K562 (cell line): ENCODE measurements around the gene CDC14B. TPM values are rescaled to one million over a fixed set of nuclear protein-coding genes. Genes with fewer than 3 reads are reported as not detected.
A peak's percentile ranks its signal among the peaks of the same experiment; 100 is the strongest.

ENCODE experiments used
- BMI1 ChIP-seq: fragments of 150-350 bp; IDR thresholded peaks from 2 replicates; pipeline ENCODE4 v1.6.1; 2014; ENCODE audit warnings: low read length
- CTBP1 ChIP-seq: fragments of 450-650 bp; IDR thresholded peaks from 2 replicates; pipeline ENCODE4 v1.6.1; 2016; ENCODE audit warnings: borderline replicate concordance
- FIP1L1 ChIP-seq: fragments of 200-400 bp; formaldehyde crosslinking; IDR thresholded peaks from 2 replicates; pipeline ENCODE4 v1.6.1; 2018; ENCODE audit warnings: mild to moderate bottlenecking, low read depth, low read length; ENCODE audit not compliant: poor library complexity, severe bottlenecking
- HNRNPL ChIP-seq: fragments of 200-400 bp; formaldehyde crosslinking; IDR thresholded peaks from 2 replicates; pipeline ENCODE4 v1.6.1; 2017; ENCODE audit warnings: low read depth, mild to moderate bottlenecking, low read length
- ID3 ChIP-seq, 2 experiments: fragments of 250-450 bp in 1 of 2; fragments of 450-650 bp in 1 of 2; sonication (Bioruptor Pico) in 1 of 2; IDR thresholded peaks; 2 replicates each; pipeline versions ENCODE4 v1.6.1 to v1.8.0; 2016 to 2021; ENCODE audit warnings: mild to moderate bottlenecking in 2 of 2, moderate library complexity in 2 of 2, missing compliant biosample characterization in 1 of 2, missing genetic modification characterization in 1 of 2
- MXI1 ChIP-seq: IDR thresholded peaks from 2 replicates; pipeline ENCODE4 v1.6.1; 2011; ENCODE audit warnings: low read depth, mild to moderate bottlenecking, improper control_type of control experiment, low read length
- PHF8 ChIP-seq: fragments of 200-600 bp; sonication (generic); IDR thresholded peaks from 2 replicates; pipeline ENCODE4 v1.6.1; 2012; ENCODE audit warnings: mixed run types, mild to moderate bottlenecking, inconsistent platforms, low read length, moderate library complexity, borderline replicate concordance
- POLR2G ChIP-seq: fragments of 200-400 bp; formaldehyde crosslinking; IDR thresholded peaks from 2 replicates; pipeline ENCODE4 v1.6.1; 2017; ENCODE audit warnings: low read depth, mild to moderate bottlenecking, antibody characterized with exemption, low read length, moderate library complexity
- PREB ChIP-seq: sonication (generic); formaldehyde crosslinking; IDR thresholded peaks from 2 replicates; pipeline ENCODE4 v1.8.1; 2023; ENCODE audit warnings: mild to moderate bottlenecking, missing genetic modification reagents
- RFX1 ChIP-seq: fragments of 450-650 bp; IDR thresholded peaks from 2 replicates; pipeline ENCODE4 v1.6.1; 2016; ENCODE audit warnings: mild to moderate bottlenecking, moderate library complexity
- SIN3A ChIP-seq, 2 experiments: fragments of 150-350 bp in 1 of 2; IDR thresholded peaks; 2 replicates each; pipeline ENCODE4 v1.6.1; 2011 to 2016; ENCODE audit warnings: borderline replicate concordance in 2 of 2, low read depth in 2 of 2, low read length in 2 of 2, mild to moderate bottlenecking in 2 of 2, moderate library complexity in 2 of 2; ENCODE audit not compliant: control insufficient read depth in 1 of 2
- ZBTB1 ChIP-seq: sonication (generic); formaldehyde crosslinking; IDR thresholded peaks from 2 replicates; pipeline ENCODE4 v1.8.1; 2023; ENCODE audit warnings: missing genetic modification reagents, low read depth, mild to moderate bottlenecking, borderline replicate concordance
- ZBTB12 ChIP-seq: fragments of 250-450 bp; sonication (Bioruptor Pico); IDR thresholded peaks from 2 replicates; pipeline ENCODE4 v1.4.0; 2020
- ZNF12 ChIP-seq: sonication (generic); formaldehyde crosslinking; IDR thresholded peaks from 2 replicates; pipeline ENCODE4 v1.4.0; 2020; ENCODE audit warnings: mild to moderate bottlenecking, missing genetic modification reagents
- ZNF644 ChIP-seq: fragments of 200-800 bp; sonication (Bioruptor generic); IDR thresholded peaks from 2 replicates; pipeline ENCODE4 v1.6.1; 2016; ENCODE audit warnings: low read depth, missing genetic modification characterization, missing compliant biosample characterization
- polyA plus RNA-seq, 8 experiments: library from polyadenylated mRNA; depleted of rRNA in 4 of 8; stranded (reverse) in 5 of 8; unstranded in 3 of 8; fragments of >200 nt; fragmentation: Nextera tagmentation in 2 of 8; fragmentation: Illumina TruSeq in 1 of 8; extraction: Ambion mirVana in 2 of 8; extraction: Trizol in 1 of 8; gene quantifications; 2 replicates each; pipeline versions ENCODE4 v1.2.1 to v1.2.3, GENCODE V29; 2011 to 2014; ENCODE audit warnings: inconsistent platforms in 1 of 8, missing spikeins in 1 of 8
- total RNA-seq, 7 experiments: library from RNA; depleted of rRNA in 6 of 7; stranded (reverse); fragments of >200 nt in 6 of 7; fragmentation: Illumina TruSeq in 2 of 7; extraction: Trizol in 2 of 7; gene quantifications; 2 replicates each; pipeline versions ENCODE4 v1.2.1 to v1.2.3, GENCODE V29; 2011 to 2021; ENCODE audit warnings: low replicate concordance in 1 of 7
- TF ChIP-seq, protein P1 (sequence below), 2 experiments: fragments of 200-800 bp in 1 of 2; sonication (Bioruptor generic) in 1 of 2; sonication (generic) in 1 of 2; formaldehyde crosslinking in 1 of 2; IDR thresholded peaks in 1 of 2; conservative IDR thresholded peaks in 1 of 2; 2 replicates each; pipeline versions ENCODE4 v1.5.0 to v1.6.1; 2016 to 2020; ENCODE audit warnings: missing compliant biosample characterization in 1 of 2, missing genetic modification characterization in 1 of 2, missing genetic modification reagents in 1 of 2

Gene CDC14B
- total and polyA plus RNA-seq, 9 of the 15 experiments (the other 6 are each of a cell fraction or from before 2014, with no cell fraction given), result 1.4 to 6.0 (median 3.8) TPM

GRCh38 chr9:96654450-96655197 is 35.0 kb upstream of the CDC14B start (continued):
- TF ChIP-seq, protein P1, sequence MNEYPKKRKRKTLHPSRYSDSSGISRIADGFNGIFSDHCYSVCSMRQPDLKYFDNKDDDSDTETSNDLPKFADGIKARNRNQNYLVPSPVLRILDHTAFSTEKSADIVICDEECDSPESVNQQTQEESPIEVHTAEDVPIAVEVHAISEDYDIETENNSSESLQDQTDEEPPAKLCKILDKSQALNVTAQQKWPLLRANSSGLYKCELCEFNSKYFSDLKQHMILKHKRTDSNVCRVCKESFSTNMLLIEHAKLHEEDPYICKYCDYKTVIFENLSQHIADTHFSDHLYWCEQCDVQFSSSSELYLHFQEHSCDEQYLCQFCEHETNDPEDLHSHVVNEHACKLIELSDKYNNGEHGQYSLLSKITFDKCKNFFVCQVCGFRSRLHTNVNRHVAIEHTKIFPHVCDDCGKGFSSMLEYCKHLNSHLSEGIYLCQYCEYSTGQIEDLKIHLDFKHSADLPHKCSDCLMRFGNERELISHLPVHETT (CRISPR knock-in tag; conservative IDR thresholded peaks at IDR 0.05 in 1 of 2, IDR thresholded peaks at IDR 0.05 in 1 of 2), result peak in 1 of 2 experiments; percentile 96; a peak in 2 of 4 replicates
- TF ChIP-seq ZBTB12 (CRISPR knock-in tag) (0 out of 2 replicates have a peak, but pooled peaks have one; percentile 47), FIP1L1 (peak; percentile 29), POLR2G (peak; percentile 89), RFX1 (peak; percentile 53), PREB (CRISPR knock-in tag) (0 out of 2 replicates have a peak, but pooled peaks have one; percentile 63), ZBTB1 (no peak), ID3 (CRISPR knock-in tag; IDR thresholded peaks at IDR 0.05) (no peak), ID3 (tag; IDR thresholded peaks at IDR 0.05) (peak; percentile 77), BMI1 (no peak), SIN3A (IDR thresholded peaks at IDR 0.05; ENCODE audit: borderline replicate concordance in 2 of 2, control insufficient read depth in 1 of 2, low read depth in 2 of 2, low read length in 2 of 2) (peak in 1 of 2 experiments; percentile 43; a peak in 1 of 4 replicates), ZNF644 (tag) (peak; percentile 53; the same call in 1 of the 2 replicates), HNRNPL (peak; percentile 70; the same call in 1 of the 2 replicates), CTBP1 (peak; percentile 86), ZNF12 (peak; percentile 74; the same call in 1 of the 2 replicates), MXI1 (peak; percentile 34; the same call in 1 of the 2 replicates), PHF8 (peak; percentile 86; the same call in 1 of the 2 replicates)
